Subcutaneous abdominal adipose tissue (tissue), 5 donors: ENCODE data around the gene AP4M1.

Source experiments
- H3K27ac ChIP-seq: one replicate; pipeline ENCODE4 v1.7.0; 2013; ENCODE audit warnings: low read depth, mild to moderate bottlenecking, inconsistent platforms, low read length, moderate library complexity
- H3K27me3 ChIP-seq, 5 donors: one replicate each; pipeline ENCODE4 v1.7.0; 2013; ENCODE audit warnings: low read length in 5 of 5, inconsistent platforms in 1 of 5; ENCODE audit not compliant: control insufficient read depth in 5 of 5, insufficient read depth in 4 of 5
- H3K36me3 ChIP-seq, 5 donors: one replicate each; pipeline ENCODE4 v1.7.0; 2013; ENCODE audit warnings: low read length in 5 of 5; ENCODE audit not compliant: control insufficient read depth in 5 of 5, insufficient read depth in 5 of 5
- H3K4me1 ChIP-seq, 5 donors: one replicate each; pipeline ENCODE4 v1.7.0; 2013; ENCODE audit warnings: low read length in 5 of 5, mild to moderate bottlenecking in 3 of 5, moderate library complexity in 1 of 5; ENCODE audit not compliant: control insufficient read depth in 5 of 5, insufficient read depth in 5 of 5
- H3K4me3 ChIP-seq, 5 donors: one replicate each; pipeline ENCODE4 v1.7.0; 2013; ENCODE audit warnings: low read length in 5 of 5, low read depth in 1 of 5
- H3K9ac ChIP-seq, 5 donors: one replicate each; pipeline ENCODE4 v1.7.0; 2013; ENCODE audit warnings: low read length in 5 of 5, mild to moderate bottlenecking in 4 of 5, moderate library complexity in 3 of 5
- H3K9me3 ChIP-seq, 5 donors: one replicate each; pipeline ENCODE4 v1.7.0; 2013; ENCODE audit warnings: low read length in 5 of 5; ENCODE audit not compliant: control insufficient read depth in 5 of 5
- donor health status: healthy.
- donor health status: healthy.
- donor health status: healthy.
- donor health status: healthy.
- donor health status: healthy.

Gene AP4M1

DNA sequence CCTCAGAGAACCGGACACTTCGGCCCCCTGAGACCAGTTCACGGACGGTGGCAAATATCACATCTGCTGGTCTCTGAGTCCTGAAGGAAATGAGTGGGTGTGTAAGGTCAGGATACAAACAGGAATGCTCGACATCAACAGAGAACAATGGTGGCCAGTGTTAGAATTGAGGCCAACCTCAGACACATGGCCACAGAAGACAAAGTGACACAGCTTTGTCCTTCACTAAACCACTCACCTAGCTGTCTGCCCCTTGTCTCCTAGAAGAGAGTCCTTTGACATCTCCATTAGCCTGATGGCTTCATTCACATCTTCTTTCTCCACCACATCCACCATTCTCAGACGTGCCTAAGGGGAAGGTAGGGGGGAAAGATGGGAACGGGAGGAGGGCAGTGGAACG, 8.4 kb upstream of the AP4M1 start:
- Histone ChIP-seq H3K27ac (no peak overlapping the region), H3K4me3 (no peak overlapping the region), H3K36me3 (peaks cover 6 to 78% (median 72%) of the 10 kb centered on the region in 5 donors), H3K9ac (no peak overlapping the region), H3K4me1 (peaks cover 10 to 42% (median 32%) of the 10 kb centered on the region in 5 donors), H3K9me3 (no peaks in the 10 kb centered on the region), H3K27me3 (no peaks in the 10 kb centered on the region)

- Histone ChIP-seq H3K27ac (no peak overlapping the region), H3K4me1 (peaks cover 8 to 38% (median 28%) of the 10 kb centered on the region in 5 donors), H3K4me3 (peak overlapping the region in 2 of 5 donors; percentile 9 to 25), H3K9ac (peak overlapping the region in 1 of 5 donors; percentile 48), H3K36me3 (peaks cover 6 to 82% (median 77%) of the 10 kb centered on the region in 5 donors), H3K27me3 (no peaks in the 10 kb centered on the region), H3K9me3 (no peaks in the 10 kb centered on the region)
Measured at GRCh38 chr7:100093498-100093897, 7.9 kb upstream of the AP4M1 start.

DNA sequence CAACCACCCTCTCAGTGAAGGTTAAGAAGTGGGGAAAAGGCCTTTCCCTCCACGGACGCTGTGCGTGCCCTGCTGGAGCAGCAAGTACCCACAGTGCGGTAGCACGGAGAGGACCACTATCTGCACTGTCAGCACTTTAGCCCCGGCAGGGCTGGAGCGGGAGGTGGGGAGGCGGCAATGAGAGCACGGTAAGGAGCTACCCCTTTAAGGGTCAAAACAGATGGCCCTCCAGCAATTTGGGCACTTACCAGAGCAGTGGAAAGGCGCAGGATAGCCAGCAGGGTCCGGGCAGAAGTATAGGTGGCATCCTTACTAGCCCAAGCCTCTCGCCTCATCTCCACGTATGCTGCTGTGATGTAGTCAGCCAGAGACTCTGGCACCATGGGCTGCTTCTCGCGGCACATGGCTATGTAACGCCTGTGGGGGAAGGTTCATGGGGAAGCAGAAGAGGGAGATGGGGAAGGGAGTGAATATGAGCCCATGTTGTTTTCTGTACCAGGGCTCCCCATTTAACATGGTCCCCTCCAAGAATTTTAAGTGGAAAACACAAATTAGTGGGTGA, 7.4 kb upstream of the AP4M1 start:
- Histone ChIP-seq H3K27me3 (no peaks in the 10 kb centered on the region), H3K9me3 (no peaks in the 10 kb centered on the region), H3K4me3 (peak overlapping the region in 2 of 5 donors; percentile 9 to 25), H3K27ac (no peak overlapping the region), H3K4me1 (peaks cover 7 to 40% (median 27%) of the 10 kb centered on the region in 5 donors), H3K9ac (peak overlapping the region in 1 of 5 donors; percentile 48), H3K36me3 (peaks cover 6 to 87% (median 82%) of the 10 kb centered on the region in 5 donors)

GRCh38 chr7:100095289-100095688, 6.2 kb upstream of the AP4M1 start:
- H3K9me3 ChIP-seq: no peaks in the 10 kb centered on the region
- H3K27ac ChIP-seq: no peak overlapping the region
- H3K4me3 ChIP-seq: no peak overlapping the region
- peak overlapping the region in 1 of 5 donors; percentile 13 for H3K9ac ChIP-seq
- peaks cover 6 to 92% (median 87%) of the 10 kb centered on the region in 5 donors for H3K36me3 ChIP-seq
- no peaks in the 10 kb centered on the region for H3K27me3 ChIP-seq
- peaks cover 11 to 42% (median 30%) of the 10 kb centered on the region in 5 donors for H3K4me1 ChIP-seq

DNA sequence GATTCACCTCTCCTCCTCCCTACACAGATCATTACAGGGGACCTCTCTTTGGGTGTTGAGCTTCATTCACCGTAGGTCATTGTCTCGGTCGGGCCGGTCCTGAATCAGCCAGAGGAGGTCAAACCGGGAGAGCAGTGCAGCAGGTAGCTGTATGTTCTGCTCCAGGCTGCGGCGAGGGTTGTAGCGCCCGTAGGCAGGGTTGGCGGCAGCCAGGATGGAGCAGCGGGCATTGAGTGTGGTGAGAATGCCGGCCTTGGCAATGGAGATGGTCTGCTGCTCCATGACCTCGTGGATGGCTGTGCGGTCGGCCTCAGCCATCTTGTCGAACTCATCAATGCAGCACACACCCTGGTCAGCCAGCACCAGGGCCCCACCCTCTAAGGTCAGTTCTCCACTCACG, 5.7 kb upstream of the AP4M1 start:
- no peak overlapping the region for H3K4me3 ChIP-seq
- no peaks in the 10 kb centered on the region for H3K9me3 ChIP-seq
- no peak overlapping the region for H3K27ac ChIP-seq
- peaks cover 11 to 42% (median 30%) of the 10 kb centered on the region in 5 donors for H3K4me1 ChIP-seq
- H3K9ac ChIP-seq: no peak overlapping the region
- H3K36me3 ChIP-seq: peaks cover 4 to 88% (median 83%) of the 10 kb centered on the region in 5 donors
- no peaks in the 10 kb centered on the region for H3K27me3 ChIP-seq

DNA sequence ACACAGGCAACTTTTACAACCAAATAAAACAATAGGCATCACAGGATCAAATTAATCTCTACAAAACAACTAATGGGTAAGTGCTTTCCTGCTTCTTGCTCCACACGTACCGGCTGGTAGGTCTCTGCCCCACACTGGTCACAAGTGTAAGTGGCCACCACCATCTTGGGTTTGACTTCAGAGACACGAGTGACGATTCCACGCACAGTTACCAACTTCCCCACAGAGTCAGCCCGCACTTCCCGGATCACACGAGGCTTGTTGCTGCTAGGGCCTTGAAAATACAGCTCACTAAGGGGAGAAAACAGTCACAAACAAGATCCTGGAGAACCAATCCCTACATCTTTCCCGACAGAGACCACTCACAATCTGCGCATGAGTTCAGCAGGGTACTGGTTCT, 2.5 kb upstream of the AP4M1 start:
- Histone ChIP-seq H3K27ac (no peak overlapping the region), H3K4me3 (no peak overlapping the region), H3K9ac (no peak overlapping the region), H3K9me3 (no peaks in the 10 kb centered on the region), H3K36me3 (peaks cover 0 to 64% (median 58%) of the 10 kb centered on the region in 5 donors), H3K4me1 (peaks cover 6 to 37% (median 31%) of the 10 kb centered on the region in 5 donors), H3K27me3 (no peaks in the 10 kb centered on the region)

DNA sequence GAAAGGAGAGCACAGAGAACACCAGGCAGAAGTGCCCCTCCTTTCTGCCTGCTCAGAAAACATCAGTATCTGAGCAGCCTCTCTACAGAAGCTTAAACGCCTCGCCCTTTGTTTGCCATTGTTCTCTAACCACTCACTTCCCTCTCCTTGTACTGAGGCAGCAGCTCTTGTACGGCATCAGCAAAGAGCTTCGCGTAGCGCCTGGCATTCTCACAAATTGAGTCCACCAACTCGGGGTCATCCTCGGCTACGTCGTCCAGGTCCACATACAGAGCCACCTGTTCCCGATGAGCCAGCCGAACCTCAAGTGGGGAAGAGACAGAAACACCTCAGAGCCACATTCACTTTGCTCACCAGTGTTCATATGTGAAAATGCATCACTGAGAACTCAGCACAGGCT, 2.0 kb upstream of the AP4M1 start:
- peaks cover 0 to 63% (median 54%) of the 10 kb centered on the region in 5 donors for H3K36me3 ChIP-seq
- peaks cover 6 to 32% (median 26%) of the 10 kb centered on the region in 5 donors for H3K4me1 ChIP-seq
- no peaks in the 10 kb centered on the region for H3K27me3 ChIP-seq
- H3K9me3 ChIP-seq: no peaks in the 10 kb centered on the region
- H3K4me3 ChIP-seq: peak overlapping the region; percentile 81 to 84 (median 81)
- H3K27ac ChIP-seq: peak overlapping the region; percentile 89
- peak overlapping the region in 4 of 5 donors; percentile 60 to 68 (median 65) for H3K9ac ChIP-seq

DNA sequence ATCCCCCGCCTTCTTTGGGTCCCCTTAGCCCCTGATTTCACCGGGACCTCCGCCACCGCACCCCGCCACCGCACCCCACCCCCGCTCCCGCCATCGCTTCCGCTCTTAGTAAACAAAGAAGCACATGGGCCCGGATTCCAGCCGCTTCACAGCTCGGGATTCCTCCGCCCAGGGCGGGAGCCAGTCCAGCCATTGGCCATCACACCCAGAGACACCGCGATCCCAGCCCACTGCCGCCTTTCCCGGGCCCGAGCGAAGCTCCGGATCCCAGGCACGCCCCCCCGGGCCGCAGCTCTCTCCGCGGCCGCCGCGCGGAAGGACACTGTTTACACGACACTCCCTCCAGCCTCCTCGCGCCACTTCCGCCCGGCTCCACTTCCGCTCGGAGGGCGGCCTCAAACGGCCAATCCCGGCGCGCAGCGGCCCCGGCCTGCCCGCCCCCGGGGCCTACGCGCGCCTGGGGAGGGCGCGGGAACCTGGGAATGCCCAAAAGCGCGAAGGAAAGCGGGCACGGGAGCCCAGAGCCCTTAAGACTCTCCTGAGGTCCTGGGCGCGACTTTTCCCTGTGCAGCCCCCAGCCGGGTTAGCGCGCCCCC, 925 bp upstream of the AP4M1 start:
- peak overlapping the region; percentile 81 to 84 (median 81) for H3K4me3 ChIP-seq
- H3K9me3 ChIP-seq: no peaks in the 10 kb centered on the region
- peaks cover 6 to 31% (median 26%) of the 10 kb centered on the region in 5 donors for H3K4me1 ChIP-seq
- H3K36me3 ChIP-seq: peaks cover 0 to 62% (median 55%) of the 10 kb centered on the region in 5 donors
- peak overlapping the region; percentile 63 to 85 (median 78) for H3K9ac ChIP-seq
- peak overlapping the region; percentile 89 for H3K27ac ChIP-seq
- no peaks in the 10 kb centered on the region for H3K27me3 ChIP-seq

DNA sequence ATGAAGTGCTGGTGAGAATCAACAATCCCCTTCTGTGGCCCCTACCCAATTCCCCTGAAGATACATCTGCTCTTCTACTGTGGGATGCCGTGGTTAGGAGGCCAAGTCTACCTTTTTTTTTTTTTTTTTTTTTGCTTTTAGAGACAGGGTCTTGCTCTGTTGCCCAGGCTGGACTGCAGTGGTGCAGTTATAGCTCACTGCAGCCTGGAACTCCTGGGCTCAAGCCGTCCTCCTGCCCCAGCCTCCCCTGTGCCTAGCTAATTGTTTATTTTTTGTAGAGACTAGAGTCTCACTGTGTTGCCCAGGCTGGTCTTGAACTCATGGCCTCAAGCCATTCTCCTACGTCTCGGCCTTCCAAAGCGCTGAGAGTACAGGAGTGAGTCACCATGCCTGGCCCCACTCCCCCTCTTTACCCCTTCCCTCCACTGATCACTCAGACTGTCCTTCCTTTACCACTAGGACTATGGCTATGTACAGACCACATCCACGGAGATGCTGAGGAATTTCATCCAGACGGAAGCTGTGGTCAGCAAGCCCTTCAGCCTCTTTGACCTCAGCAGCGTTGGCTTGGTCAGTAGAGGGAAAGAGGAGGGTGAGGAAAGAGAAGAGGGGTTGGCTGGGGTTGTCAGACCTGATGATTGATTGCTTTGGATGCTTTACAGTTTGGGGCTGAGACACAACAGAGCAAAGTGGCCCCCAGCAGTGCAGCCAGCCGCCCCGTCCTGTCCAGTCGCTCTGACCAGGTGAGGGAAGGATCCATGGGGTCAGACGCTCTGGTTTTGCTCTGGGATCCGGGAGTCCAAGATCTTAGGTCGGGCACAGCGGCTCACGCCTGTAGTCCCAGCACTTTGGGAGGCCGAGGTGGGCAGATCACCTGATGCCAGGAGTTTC, 1.8 kb downstream of the AP4M1 start:
- no peaks in the 10 kb centered on the region for H3K9me3 ChIP-seq
- peaks cover 6 to 31% (median 26%) of the 10 kb centered on the region in 5 donors for H3K4me1 ChIP-seq
- H3K27ac ChIP-seq: no peak overlapping the region
- H3K4me3 ChIP-seq: no peak overlapping the region
- H3K36me3 ChIP-seq: peaks cover 0 to 63% (median 56%) of the 10 kb centered on the region in 5 donors
- peak overlapping the region in 1 of 5 donors; percentile 39 for H3K9ac ChIP-seq
- no peaks in the 10 kb centered on the region for H3K27me3 ChIP-seq
